Prostate gland (tissue), 2 donors: ENCODE measurements around the gene CNGA4. TPM values are rescaled to one million over a fixed set of nuclear protein-coding genes. Genes with fewer than 3 reads are reported as not detected.

Experiments used
- DNase-seq: peaks from one replicate; pipeline ENCODE4 v3.0.0-alpha.2; 2019; ENCODE audit warnings: low spot score
- H3K27ac ChIP-seq, 2 donors: fragments of 200-600 bp; sonication (generic); 2 replicates each; pipeline ENCODE4 v1.5.1; 2017 to 2019
- H3K27me3 ChIP-seq: fragments of 200-600 bp; sonication (generic); replicated peaks from 2 replicates; pipeline ENCODE4 v1.5.1; 2019; ENCODE audit not compliant: insufficient read depth
- H3K36me3 ChIP-seq, 2 donors: fragments of 200-600 bp; sonication (generic); 1 replicate in 1 of 2; 2 replicates in 1 of 2; pipeline versions ENCODE4 v1.5.1 to v1.8.1; 2017 to 2019
- H3K4me1 ChIP-seq: fragments of 200-600 bp; sonication (generic); replicated peaks from 2 replicates; pipeline ENCODE4 v1.5.1; 2019
- H3K4me3 ChIP-seq, 2 donors: fragments of 200-600 bp; sonication (generic); 2 replicates each; pipeline ENCODE4 v1.5.1; 2017 to 2019
- H3K9me3 ChIP-seq: fragments of 200-600 bp; sonication (generic); 2 replicates; pipeline ENCODE4 v1.5.1; 2017
- CTCF ChIP-seq, 4 experiments: fragments of 200-600 bp in 2 of 4; fragments of 450-650 bp in 2 of 4; sonication (generic) in 2 of 4; IDR thresholded peaks; 1 replicate in 3 of 4; 2 replicates in 1 of 4; pipeline ENCODE4 v1.5.1; 2016 to 2019; ENCODE audit warnings: antibody characterized with exemption in 4 of 4, mild to moderate bottlenecking in 2 of 4, moderate library complexity in 2 of 4
- POLR2A ChIP-seq: fragments of 450-650 bp; IDR thresholded peaks from one replicate; pipeline ENCODE4 v1.6.1; 2016; ENCODE audit warnings: antibody characterized with exemption, mild to moderate bottlenecking
- POLR2AphosphoS5 ChIP-seq: sonication (generic); formaldehyde crosslinking; IDR thresholded peaks from one replicate; pipeline ENCODE4 v1.6.1; 2017; ENCODE audit warnings: antibody characterized with exemption
- whole genome bisulfite sequencing: methylation state at CpG from one replicate; pipeline ENCODE4 v1.1.5; 2018; 5-methylcytosine and 5-hydroxymethylcytosine counted together
- intact Hi-C: fragments of 100-400 bp; cut with DNase I; formaldehyde crosslinking; loops from one replicate; pipeline ENCODE4 v1.14.2; 2022
- total RNA-seq, 2 donors: library from RNA; depleted of rRNA; stranded (reverse); fragments of >200 nt; gene quantifications; one replicate each; pipeline ENCODE4 v1.1.0, GENCODE V29; 2016

Gene CNGA4
- total RNA-seq, 2 donors from 2014 or later: 0.27 to 2.0 TPM

DNA sequence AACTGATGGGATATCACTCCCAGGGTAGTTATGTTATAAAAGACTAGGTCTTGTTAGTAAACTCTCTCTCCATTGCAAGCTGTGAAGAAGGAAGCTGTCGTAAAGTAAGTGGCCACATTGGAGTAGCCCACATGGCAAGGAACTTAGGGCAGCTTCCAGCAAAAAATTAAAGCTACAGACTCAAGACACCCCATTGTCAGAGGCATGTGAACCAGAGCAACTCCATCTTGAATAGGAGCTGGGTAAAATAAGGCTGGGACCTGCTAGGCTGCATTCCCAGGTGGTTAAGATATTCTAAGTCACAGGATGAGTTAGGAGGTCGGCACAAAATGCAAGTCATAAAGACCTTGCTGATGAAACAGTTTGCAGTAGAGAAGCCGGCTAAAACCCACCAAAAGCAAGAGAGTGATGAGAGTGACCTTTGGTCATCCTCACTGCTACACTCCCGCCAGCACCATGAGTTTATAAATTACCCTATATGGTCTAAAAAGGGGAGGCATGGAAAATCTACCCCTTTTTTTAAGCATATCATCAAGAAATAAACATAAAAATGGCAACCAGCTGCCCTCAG is 44.6 kb downstream of the CNGA4 start:
- no peaks in the 10 kb centered on the region for H3K36me3 ChIP-seq
- intact Hi-C loops: no loop called here
- H3K4me3 ChIP-seq: no peak overlapping the region
- H3K27me3 ChIP-seq: no peaks in the 10 kb centered on the region
- H3K27ac ChIP-seq: no peak overlapping the region
- WGBS: 72% methylated on average over 4 of the region's 4 CpGs
- no peak for TF ChIP-seq POLR2A
- no peak for TF ChIP-seq POLR2AphosphoS5
- TF ChIP-seq CTCF (IDR thresholded peaks at IDR 0.05): no peak
- H3K4me1 ChIP-seq: no peaks in the 10 kb centered on the region
- no peak for DNase-seq
- H3K9me3 ChIP-seq: no peaks in the 10 kb centered on the region

- Histone ChIP-seq H3K36me3 (no peaks in the 10 kb centered on the region), H3K27me3 (no peaks in the 10 kb centered on the region), H3K9me3 (no peaks in the 10 kb centered on the region), H3K27ac (no peak overlapping the region), H3K4me1 (no peaks in the 10 kb centered on the region), H3K4me3 (no peak overlapping the region)
- DNase-seq: no peak
- TF ChIP-seq POLR2A (no peak), POLR2AphosphoS5 (no peak), CTCF (IDR thresholded peaks at IDR 0.05) (no peak)
- 93% methylated on average over 3 of the region's 3 CpGs for WGBS
- intact Hi-C loops: no loop called here
These were observed 45.4 kb downstream of the CNGA4 start for GRCh38 chr11:6284250-6284649.

GRCh38 chr11:6285019-6285418 is 46.1 kb downstream of the CNGA4 start:
- Histone ChIP-seq H3K4me3 (no peak overlapping the region), H3K9me3 (no peaks in the 10 kb centered on the region), H3K27me3 (no peaks in the 10 kb centered on the region), H3K4me1 (no peaks in the 10 kb centered on the region), H3K36me3 (no peaks in the 10 kb centered on the region), H3K27ac (no peak overlapping the region)
- TF ChIP-seq POLR2A: no peak
- TF ChIP-seq CTCF (IDR thresholded peaks at IDR 0.05): no peak
- TF ChIP-seq POLR2AphosphoS5: no peak
- 73% methylated on average over 4 of the region's 4 CpGs for WGBS
- no peak for DNase-seq
- intact Hi-C loops: no loop called here

Other genes with a start within 250 kb of the CNGA4 start
- gene OR56A4, start 232.1 kb upstream of the CNGA4 start, total RNA-seq: not detected
- not detected for gene OR56A1, start 208.3 kb upstream of the CNGA4 start, total RNA-seq
- gene OR56B4, start 131.4 kb upstream of the CNGA4 start, total RNA-seq: not detected
- not detected for gene OR52B2, start 68.8 kb upstream of the CNGA4 start, total RNA-seq
- not detected for gene OR52W1, start 39.9 kb upstream of the CNGA4 start, total RNA-seq
- gene C11orf42, start 33.5 kb upstream of the CNGA4 start, total RNA-seq: 1 to 10 TPM in 1 of 2 donors, not detected in 1; 2.4 TPM
- gene FHIP1B, start 4.5 kb upstream of the CNGA4 start, total RNA-seq: 100 to 1,000 TPM in 1 of 2 donors, 10 to 100 TPM in 1; 50.6 to 105 TPM
- not detected for gene CCKBR, start 20.7 kb downstream of the CNGA4 start, total RNA-seq
- 10 to 100 TPM; 46.1 to 92.4 TPM for gene CAVIN3, start 81.4 kb downstream of the CNGA4 start, total RNA-seq
- gene SMPD1, start 151.4 kb downstream of the CNGA4 start, total RNA-seq: 10 to 100 TPM; 51.7 to 59.2 TPM
- gene APBB1, start 180.0 kb downstream of the CNGA4 start, total RNA-seq: 10 to 100 TPM; 35.4 to 65.5 TPM
- 1 to 10 TPM; 1.2 to 4.7 TPM for gene HPX, start 201.9 kb downstream of the CNGA4 start, total RNA-seq
- 10 to 100 TPM; 20.3 to 23.7 TPM for gene TRIM3, start 234.9 kb downstream of the CNGA4 start, total RNA-seq
- gene ARFIP2, start 242.2 kb downstream of the CNGA4 start, total RNA-seq: 100 to 1,000 TPM in 1 of 2 donors, 10 to 100 TPM in 1; 87.3 to 110 TPM
- gene TIMM10B, start 242.4 kb downstream of the CNGA4 start, total RNA-seq: 10 to 100 TPM; 29.4 to 35.6 TPM